Testis (tissue), 3 donors: ENCODE measurements around the gene ADAMTS8. TPM values are rescaled to one million over a fixed set of nuclear protein-coding genes. Genes with fewer than 3 reads are reported as not detected.
A peak's percentile ranks its signal among the peaks of the same experiment; 100 is the strongest.

Experiments used
- DNase-seq: peaks from one replicate; pipeline ENCODE4 v3.0.0-alpha.2; 2019
- H3K27ac ChIP-seq, 2 donors: fragments of 200-600 bp; sonication (generic); one replicate each; pipeline ENCODE4 v1.5.1; 2019
- H3K27me3 ChIP-seq: fragments of 200-600 bp; sonication (generic); one replicate; pipeline ENCODE4 v1.5.1; 2019
- H3K36me3 ChIP-seq: fragments of 200-600 bp; sonication (generic); one replicate; pipeline ENCODE4 v1.5.1; 2017; ENCODE audit warnings: low read depth; ENCODE audit errors: missing control alignments
- H3K4me1 ChIP-seq: fragments of 200-600 bp; sonication (generic); one replicate; pipeline ENCODE4 v1.5.1; 2019
- H3K4me3 ChIP-seq, 2 donors: fragments of 200-600 bp; sonication (generic); one replicate each; pipeline ENCODE4 v1.5.1; 2017 to 2019
- H3K9me3 ChIP-seq: fragments of 200-600 bp; sonication (generic); one replicate; pipeline ENCODE4 v1.5.1; 2017
- CTCF ChIP-seq, 3 experiments: fragments of 450-650 bp in 2 of 3; fragments of 200-600 bp in 1 of 3; sonication (generic) in 1 of 3; IDR thresholded peaks; one replicate each; pipeline ENCODE4 v1.5.1; 2016 to 2019; ENCODE audit warnings: antibody characterized with exemption in 3 of 3, mild to moderate bottlenecking in 2 of 3, moderate library complexity in 1 of 3
- POLR2A ChIP-seq: fragments of 450-650 bp; IDR thresholded peaks from one replicate; pipeline ENCODE4 v1.6.1; 2017; ENCODE audit warnings: antibody characterized with exemption, mild to moderate bottlenecking, moderate library complexity
- WGBS, 2 donors: methylation state at CpG; one replicate each; pipeline ENCODE4 v1.1.5; 2018; 5-methylcytosine and 5-hydroxymethylcytosine counted together
- intact Hi-C: fragments of 100-400 bp; cut with DNase I; formaldehyde crosslinking; loops from one replicate; pipeline ENCODE4 v1.15.1; 2023; ENCODE audit warnings: low total_unique reads
- polyA plus RNA-seq: library from polyadenylated mRNA; stranded (reverse); fragments of 350-450 nt; fragmentation: Illumina TruSeq; extraction: RNeasy Lipid Tissue Mini Kit (QIAGEN cat#74804); gene quantifications from one replicate; pipeline ENCODE4 v1.2.3, GENCODE V29; 2014; ENCODE audit warnings: low read depth, low replicate concordance; ENCODE audit not compliant: insufficient read depth
- total RNA-seq, 2 donors: library from RNA; depleted of rRNA; stranded (reverse); fragments of >200 nt; gene quantifications; one replicate each; pipeline ENCODE4 v1.2.3, GENCODE V29; 2016

ADAMTS8 gene
- total and polyA plus RNA-seq, 3 donors from 2014 or later, result 0.39 to 1.2 (median 0.56) TPM

- Histone ChIP-seq H3K4me1 (peaks cover 5% of the 10 kb centered on the region), H3K36me3 (no peaks in the 10 kb centered on the region), H3K4me3 (peak overlapping the region; percentile 46 to 56), H3K27me3 (no peaks in the 10 kb centered on the region), H3K27ac (peak overlapping the region; percentile 28 to 46), H3K9me3 (no peaks in the 10 kb centered on the region)
- intact Hi-C loops, result no loop called here
- peak; percentile 86 for DNase-seq
- TF ChIP-seq POLR2A (no peak), CTCF (IDR thresholded peaks at IDR 0.05) (peak; percentile 79 to 94 (median 85))
- WGBS, 2 donors, result 1% methylated on average over 20 of the region's 20 CpGs
Measured at GRCh38 chr11:130434521-130435223, 6.3 kb upstream of the ADAMTS8 start.

- Histone ChIP-seq H3K27ac (no peak overlapping the region), H3K4me3 (no peak overlapping the region), H3K4me1 (peaks cover 10% of the 10 kb centered on the region), H3K36me3 (no peaks in the 10 kb centered on the region), H3K9me3 (no peaks in the 10 kb centered on the region), H3K27me3 (no peaks in the 10 kb centered on the region)
- 83 to 89% methylated on average over 4 of the region's 4 CpGs for WGBS, 2 donors
- intact Hi-C loops, result loop anchor here (2.0 kb wide), 1 partner anchor 427 kb away; no protein-coding TSS in a partner anchor
- TF ChIP-seq POLR2A, result no peak
- no peak for TF ChIP-seq CTCF (IDR thresholded peaks at IDR 0.05)
- DNase-seq, result no peak
Measured at GRCh38 chr11:130433357-130433756, 4.9 kb upstream of the ADAMTS8 start.

GRCh38 chr11:130431801-130432200 lies 3.4 kb upstream of the ADAMTS8 start:
- H3K27ac ChIP-seq, result no peak overlapping the region
- no peak overlapping the region for H3K4me3 ChIP-seq
- DNase-seq, result no peak
- peaks cover 14% of the 10 kb centered on the region for H3K4me1 ChIP-seq
- no peaks in the 10 kb centered on the region for H3K9me3 ChIP-seq
- 61 to 70% methylated on average over 3 of the region's 3 CpGs for WGBS, 2 donors
- intact Hi-C loops, result loop anchor here (2.0 kb wide), 1 partner anchor 429 kb away; no protein-coding TSS in a partner anchor
- TF ChIP-seq POLR2A, result no peak
- no peak for TF ChIP-seq CTCF (IDR thresholded peaks at IDR 0.05)
- no peaks in the 10 kb centered on the region for H3K27me3 ChIP-seq
- no peaks in the 10 kb centered on the region for H3K36me3 ChIP-seq

- TF ChIP-seq CTCF (IDR thresholded peaks at IDR 0.05), result peak; percentile 43 to 77 (median 74)
- TF ChIP-seq POLR2A, result no peak
- H3K4me1 ChIP-seq, result peaks cover 14% of the 10 kb centered on the region
- no peak overlapping the region for H3K4me3 ChIP-seq
Measured at GRCh38 chr11:130431331-130431773, 2.9 kb upstream of the ADAMTS8 start.

GRCh38 chr11:130429983-130430382 lies 1.6 kb upstream of the ADAMTS8 start:
- 44 to 46% methylated on average over 3 of the region's 3 CpGs for WGBS, 2 donors
- no peaks in the 10 kb centered on the region for H3K27me3 ChIP-seq
- intact Hi-C loops, result loop anchor here (10.0 kb wide), 1 partner anchor 215 kb away; no protein-coding TSS in a partner anchor
- H3K4me1 ChIP-seq, result peaks cover 9% of the 10 kb centered on the region
- DNase-seq, result no peak
- H3K27ac ChIP-seq, result no peak overlapping the region
- no peak overlapping the region for H3K4me3 ChIP-seq
- TF ChIP-seq CTCF (IDR thresholded peaks at IDR 0.05) (no peak), POLR2A (no peak)
- H3K36me3 ChIP-seq, result no peaks in the 10 kb centered on the region
- no peaks in the 10 kb centered on the region for H3K9me3 ChIP-seq

More at GRCh38 chr11:130431331-130431773, 2.9 kb upstream of the ADAMTS8 start:
- DNase-seq, result peak; percentile 89
- intact Hi-C loops, result no loop called here
- Histone ChIP-seq H3K27me3 (no peaks in the 10 kb centered on the region), H3K36me3 (no peaks in the 10 kb centered on the region), H3K9me3 (no peaks in the 10 kb centered on the region), H3K27ac (no peak overlapping the region)
- WGBS, 2 donors, result 21 to 26% methylated on average over 8 to 10 of the region's 10 CpGs
